CD4-positive, alpha-beta T cell treated with Interleukin-2 at 100 ng/mL for 4 hours (primary cell): ENCODE results near the gene SLC27A2.

Experiments used
- DNase-seq: peaks from one replicate; pipeline ENCODE4 v3.0.0-alpha.2; 2020; ENCODE audit warnings: low spot score

SLC27A2 gene

DNA sequence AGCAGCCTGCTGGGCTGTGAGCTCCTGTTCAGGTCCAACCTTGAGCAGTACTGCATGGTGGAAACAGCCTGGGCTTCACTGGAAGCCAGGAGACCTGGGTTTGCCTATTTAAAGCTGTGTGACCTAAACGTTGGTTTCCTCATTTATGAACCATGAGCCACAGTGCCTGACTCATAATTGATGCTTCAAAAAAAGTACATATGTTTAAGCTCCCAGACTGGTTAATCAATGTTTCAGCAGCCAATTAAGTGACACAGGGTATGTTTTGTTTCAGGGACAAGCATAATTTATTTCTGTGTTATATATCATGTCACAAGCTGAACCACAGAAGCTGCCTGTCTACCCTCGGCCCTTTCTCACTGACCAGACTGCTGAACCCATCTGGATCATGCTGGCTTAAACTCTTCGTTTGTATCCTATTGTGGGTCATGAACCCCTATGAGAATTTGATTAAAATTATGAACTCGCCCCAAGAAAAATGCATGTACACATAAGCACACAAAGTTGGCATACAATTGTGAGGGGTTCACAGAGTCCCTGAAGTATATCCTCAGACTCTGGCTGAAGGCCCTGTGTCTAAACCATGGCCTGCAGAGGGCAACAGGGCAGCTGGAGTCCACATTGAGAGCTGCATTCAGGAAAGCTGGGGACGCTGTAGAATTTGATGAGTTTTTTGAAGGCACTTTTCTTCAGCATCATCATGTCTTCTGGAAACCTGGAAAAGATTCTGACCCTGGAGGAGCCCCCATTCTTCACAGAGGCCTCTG lies 59.9 kb downstream of the SLC27A2 start:
- no peak for DNase-seq

DNA sequence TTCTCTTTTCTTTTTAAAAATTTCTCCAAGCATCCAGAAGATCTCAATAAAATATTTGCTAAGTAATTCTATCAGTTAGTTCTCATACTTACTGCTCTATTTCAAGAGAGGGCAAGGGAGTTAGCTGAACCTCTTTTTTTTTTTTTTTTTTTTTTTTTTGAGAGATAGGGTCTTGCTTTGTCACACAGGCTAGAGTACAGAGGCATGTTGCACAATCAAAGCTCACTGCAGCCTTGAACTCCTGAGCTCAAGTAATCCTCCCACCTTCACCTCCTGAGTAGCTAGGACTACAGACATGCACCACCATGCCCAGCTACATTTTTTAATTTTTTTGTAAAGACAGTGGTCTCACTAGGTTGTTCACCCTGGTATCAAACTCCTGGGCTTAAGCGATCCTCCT lies 62.2 kb downstream of the SLC27A2 start:
- no peak for DNase-seq

- no peak for DNase-seq
These were observed 63.1 kb downstream of the SLC27A2 start for GRCh38 chr15:50244959-50245624.

GRCh38 chr15:50246631-50247030 lies 64.6 kb downstream of the SLC27A2 start:
- no peak for DNase-seq

- peak; percentile 56 for DNase-seq
These were observed 66.0 kb downstream of the SLC27A2 start for GRCh38 chr15:50247819-50248655.

- no peak for DNase-seq
These were observed 67.1 kb downstream of the SLC27A2 start for GRCh38 chr15:50248994-50249582.

DNA sequence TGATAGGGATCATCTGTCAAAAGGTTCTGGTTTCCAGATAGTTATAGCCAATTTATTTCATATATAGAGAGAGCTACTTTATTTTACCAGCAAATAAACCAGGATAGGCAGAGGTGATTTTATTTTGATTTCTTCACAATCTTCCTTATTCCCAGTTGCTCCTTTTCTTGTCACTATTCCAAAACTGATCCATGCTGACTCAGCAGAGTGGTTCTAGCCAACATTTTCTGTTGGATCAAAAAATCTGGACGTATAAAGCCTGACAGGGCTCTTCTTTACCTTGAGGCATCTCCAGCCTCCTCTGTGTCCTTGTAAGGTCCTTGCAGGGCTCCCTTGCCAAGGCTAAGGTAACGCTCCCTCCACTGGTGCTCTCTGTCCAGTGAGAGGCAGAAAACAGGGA lies 67.7 kb downstream of the SLC27A2 start:
- no peak for DNase-seq

- no peak for DNase-seq
These were observed 68.9 kb downstream of the SLC27A2 start for GRCh38 chr15:50250760-50251394.

- no peak for DNase-seq
These were observed 69.7 kb downstream of the SLC27A2 start for GRCh38 chr15:50251638-50252182.

DNA sequence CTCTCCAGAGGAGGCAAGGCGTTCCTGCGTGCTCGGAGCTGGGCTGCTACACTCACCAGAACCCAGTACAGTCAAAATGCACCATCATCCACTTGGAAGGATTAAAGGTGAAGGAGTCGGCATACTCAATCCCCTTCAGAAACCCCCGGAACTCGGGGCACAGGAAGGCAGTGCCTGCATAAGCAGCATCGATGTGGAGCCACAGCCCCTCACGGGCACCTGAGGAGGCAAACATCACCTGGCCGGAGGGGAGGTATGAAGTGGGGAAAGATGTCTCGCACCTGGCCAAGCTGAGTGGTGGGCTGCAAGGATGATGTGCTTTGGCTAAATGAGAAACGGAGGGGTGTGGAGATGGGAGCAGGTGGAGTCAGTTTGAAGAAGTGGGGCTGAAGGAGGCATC lies 70.6 kb downstream of the SLC27A2 start:
- DNase-seq = no peak

GRCh38 chr15:50256188-50257041 lies 74.4 kb downstream of the SLC27A2 start:
- DNase-seq = no peak

- DNase-seq = no peak
These were observed 75.3 kb downstream of the SLC27A2 start for GRCh38 chr15:50257332-50257731.

- DNase-seq = no peak
These were observed 75.9 kb downstream of the SLC27A2 start for GRCh38 chr15:50257924-50258323.

GRCh38 chr15:50259276-50259675 lies 77.3 kb downstream of the SLC27A2 start:
- DNase-seq = no peak

GRCh38 chr15:50260969-50261496 lies 79.0 kb downstream of the SLC27A2 start:
- DNase-seq = no peak

- DNase-seq = no peak
These were observed 80.0 kb downstream of the SLC27A2 start for GRCh38 chr15:50261981-50262380.

- DNase-seq = peak; percentile 24
These were observed 80.5 kb downstream of the SLC27A2 start for GRCh38 chr15:50262533-50262932.

DNA sequence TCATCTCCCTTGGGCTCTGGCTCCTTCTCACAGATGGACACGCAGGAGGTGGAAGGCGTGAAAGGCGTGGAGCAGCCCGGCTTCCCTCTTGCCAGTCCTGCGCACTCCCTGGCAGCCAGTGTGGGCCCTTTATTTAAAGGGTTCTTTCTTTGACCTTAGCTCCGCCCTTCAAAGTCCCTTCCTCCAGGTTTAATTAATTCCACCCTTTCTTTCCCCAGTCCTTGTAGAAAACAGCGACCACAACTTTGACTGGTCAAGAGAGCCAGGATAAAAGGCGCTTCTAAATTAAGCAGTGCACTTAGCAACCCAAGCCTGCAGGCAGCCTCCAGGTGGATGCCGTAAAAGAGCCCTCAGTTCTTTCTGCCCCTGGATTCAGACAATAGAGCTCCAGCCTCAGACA lies 83.6 kb downstream of the SLC27A2 start, which contains the start of gene HDC:
Gene HDC, minus strand, starts transcription at position 107 of the 400 bp plus-strand sequence. Its CDS starts 103 bp downstream, at position 4.
- DNase-seq = no peak

- DNase-seq = no peak
These were observed 85.6 kb downstream of the SLC27A2 start for GRCh38 chr15:50267577-50267976.

DNA sequence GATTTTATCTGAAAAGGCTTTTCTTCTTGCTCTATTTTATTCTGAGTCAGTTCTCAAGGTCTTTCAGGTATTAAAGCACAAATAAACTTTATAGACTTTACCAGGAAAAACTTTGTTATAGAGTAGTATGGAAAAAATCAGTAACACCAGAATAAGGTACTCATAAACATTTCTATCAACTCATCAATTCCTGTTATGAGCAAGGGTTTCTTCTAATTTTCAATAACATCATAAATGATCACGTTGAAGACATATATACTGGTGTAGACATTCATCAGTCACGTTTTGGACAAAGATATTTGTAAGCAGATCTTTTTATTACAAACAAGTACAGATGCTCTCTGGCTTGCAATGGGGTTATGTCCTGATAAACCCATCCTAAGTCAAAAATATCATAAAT lies 93.1 kb downstream of the SLC27A2 start:
- no peak for DNase-seq
